ENCODE measurements around the gene BICD1.

DNA sequence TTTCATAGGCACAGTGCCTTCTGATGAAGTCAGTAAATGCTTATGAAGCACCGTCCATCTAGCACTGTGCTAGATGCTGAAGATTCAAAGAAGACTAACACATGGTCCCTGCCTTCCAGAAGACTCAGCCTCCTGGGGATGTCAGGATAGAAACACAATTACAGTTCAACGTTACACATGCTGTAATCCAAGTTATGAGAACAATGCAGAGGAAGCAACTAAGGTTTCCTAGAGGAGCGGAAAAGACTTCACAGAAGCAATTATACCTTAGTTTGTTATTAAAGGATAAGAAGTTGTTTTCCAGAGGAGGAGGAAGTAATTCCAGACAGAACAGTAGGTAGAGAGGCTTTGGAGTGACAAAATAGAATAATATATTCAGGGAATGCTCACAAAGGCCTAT is 225.8 kb downstream of the BICD1 start:
- TF ChIP-seq, protein P1, sequence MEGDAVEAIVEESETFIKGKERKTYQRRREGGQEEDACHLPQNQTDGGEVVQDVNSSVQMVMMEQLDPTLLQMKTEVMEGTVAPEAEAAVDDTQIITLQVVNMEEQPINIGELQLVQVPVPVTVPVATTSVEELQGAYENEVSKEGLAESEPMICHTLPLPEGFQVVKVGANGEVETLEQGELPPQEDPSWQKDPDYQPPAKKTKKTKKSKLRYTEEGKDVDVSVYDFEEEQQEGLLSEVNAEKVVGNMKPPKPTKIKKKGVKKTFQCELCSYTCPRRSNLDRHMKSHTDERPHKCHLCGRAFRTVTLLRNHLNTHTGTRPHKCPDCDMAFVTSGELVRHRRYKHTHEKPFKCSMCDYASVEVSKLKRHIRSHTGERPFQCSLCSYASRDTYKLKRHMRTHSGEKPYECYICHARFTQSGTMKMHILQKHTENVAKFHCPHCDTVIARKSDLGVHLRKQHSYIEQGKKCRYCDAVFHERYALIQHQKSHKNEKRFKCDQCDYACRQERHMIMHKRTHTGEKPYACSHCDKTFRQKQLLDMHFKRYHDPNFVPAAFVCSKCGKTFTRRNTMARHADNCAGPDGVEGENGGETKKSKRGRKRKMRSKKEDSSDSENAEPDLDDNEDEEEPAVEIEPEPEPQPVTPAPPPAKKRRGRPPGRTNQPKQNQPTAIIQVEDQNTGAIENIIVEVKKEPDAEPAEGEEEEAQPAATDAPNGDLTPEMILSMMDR (IDR thresholded peaks at IDR 0.05; ENCODE audit: low read depth, low read length, poor library complexity, severe bottlenecking), result no peak
- no peak for TF ChIP-seq EZH2phosphoT487 (IDR thresholded peaks at IDR 0.05; ENCODE audit: borderline replicate concordance, low read length)

All from DOHH2 (cell line).